ENCODE data around the gene COASY.
"Not testable (repeated sequence)": the region's sequence is repeated elsewhere in the genome, so short reads cannot be mapped to it uniquely, and the experiment has no call there.

Gene COASY

DNA sequence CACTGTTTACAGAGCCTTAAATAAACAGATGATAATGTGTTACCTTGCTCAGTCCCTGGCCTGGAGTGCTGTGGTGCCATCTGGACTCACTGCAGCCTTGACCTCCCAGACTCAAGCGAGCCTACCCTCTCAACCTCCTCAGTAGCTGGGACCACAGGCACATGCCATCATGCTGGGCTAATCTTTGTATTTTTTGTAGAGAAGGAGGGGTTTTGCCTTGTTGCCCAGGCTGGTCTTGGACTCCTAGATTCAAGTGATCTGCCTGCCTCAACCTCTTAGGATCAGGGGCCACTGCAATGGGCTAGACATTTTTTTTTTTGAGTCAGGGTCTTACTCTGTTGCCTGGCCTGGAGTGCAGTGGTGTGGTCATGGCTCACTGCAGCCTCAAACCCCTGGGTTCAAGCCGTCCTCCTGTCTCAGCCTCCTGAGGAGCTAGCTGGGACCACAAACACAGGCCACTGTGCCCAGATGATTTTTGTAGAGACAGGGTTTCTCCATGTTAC, 30.9 kb upstream of the COASY start:
- no peak overlapping the region for H3K4me3 ChIP-seq (ENCODE audit: insufficient read depth, low read depth, low read length)
- H3K27ac ChIP-seq (ENCODE audit: insufficient read depth, low read depth, low read length, poor library complexity, severe bottlenecking), result no peak overlapping the region
- peaks cover 28% of the 10 kb centered on the region for H3K27me3 ChIP-seq (ENCODE audit: control insufficient read depth, insufficient read depth, low read length, poor library complexity, severe bottlenecking)
- 82 to 88% methylated on average over 2 of the region's 2 CpGs for WGBS, 2 experiments
- H3K4me1 ChIP-seq (ENCODE audit: control insufficient read depth, insufficient read depth, low read length), result peaks cover 5% of the 10 kb centered on the region
- no peaks in the 10 kb centered on the region for H3K36me3 ChIP-seq (ENCODE audit: control insufficient read depth, insufficient read depth, low read length)
- H3K9me3 ChIP-seq (ENCODE audit: control insufficient read depth, low read length), result no peaks in the 10 kb centered on the region

DNA sequence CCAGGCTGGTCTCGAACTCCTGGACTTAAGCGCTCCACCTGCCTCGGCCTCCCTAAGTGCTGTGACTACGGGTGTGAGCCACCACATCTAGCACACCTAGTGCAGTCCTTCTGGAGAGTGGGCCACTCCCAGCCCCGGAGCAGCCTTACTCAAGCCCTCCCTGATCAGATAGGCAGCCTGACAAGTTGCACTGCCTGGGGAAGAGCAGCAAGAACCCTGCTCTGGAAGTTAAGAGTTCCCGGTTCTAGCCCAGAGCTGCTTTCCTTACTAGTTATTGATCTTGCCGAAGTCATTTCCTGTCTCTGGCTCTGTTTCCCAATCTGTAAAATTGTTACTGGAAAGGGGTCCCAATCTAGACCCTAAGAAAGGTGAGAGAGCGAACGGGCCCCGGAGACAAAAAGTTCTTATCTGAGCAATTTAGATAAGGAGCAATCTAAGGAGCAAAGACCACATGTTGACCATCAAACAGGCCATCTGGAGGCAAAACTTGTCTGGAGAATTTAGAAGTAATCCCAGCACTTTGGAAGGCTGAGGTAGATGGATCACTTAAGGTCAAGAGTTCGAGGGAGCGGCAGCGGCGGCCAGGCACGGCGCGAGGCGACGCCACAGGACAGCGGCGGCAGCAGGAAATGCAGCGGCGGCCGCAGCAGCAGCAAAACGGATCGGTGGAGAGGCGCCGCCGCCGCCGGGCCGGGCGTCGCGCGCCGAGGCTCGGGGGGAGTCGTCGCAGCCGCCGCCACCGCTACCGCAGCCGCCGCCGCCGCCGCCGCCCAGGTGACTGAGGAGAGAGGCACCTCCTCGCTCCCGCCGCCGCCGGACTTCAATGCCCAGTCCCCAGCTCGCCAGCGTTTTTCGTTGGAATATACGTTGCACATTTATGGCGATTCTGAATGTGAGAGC, 30.2 kb upstream of the COASY start:
- Histone ChIP-seq H3K27ac (ENCODE audit: insufficient read depth, low read depth, low read length, poor library complexity, severe bottlenecking) (no peak overlapping the region), H3K9me3 (ENCODE audit: control insufficient read depth, low read length) (no peaks in the 10 kb centered on the region), H3K27me3 (ENCODE audit: control insufficient read depth, insufficient read depth, low read length, poor library complexity, severe bottlenecking) (peaks cover 28% of the 10 kb centered on the region), H3K4me1 (ENCODE audit: control insufficient read depth, insufficient read depth, low read length) (peaks cover 6% of the 10 kb centered on the region), H3K36me3 (ENCODE audit: control insufficient read depth, insufficient read depth, low read length) (no peaks in the 10 kb centered on the region), H3K4me3 (ENCODE audit: insufficient read depth, low read depth, low read length) (peak overlapping the region; percentile 39)
- WGBS, 2 experiments, result 17% methylated on average over 60 of the region's 60 CpGs

DNA sequence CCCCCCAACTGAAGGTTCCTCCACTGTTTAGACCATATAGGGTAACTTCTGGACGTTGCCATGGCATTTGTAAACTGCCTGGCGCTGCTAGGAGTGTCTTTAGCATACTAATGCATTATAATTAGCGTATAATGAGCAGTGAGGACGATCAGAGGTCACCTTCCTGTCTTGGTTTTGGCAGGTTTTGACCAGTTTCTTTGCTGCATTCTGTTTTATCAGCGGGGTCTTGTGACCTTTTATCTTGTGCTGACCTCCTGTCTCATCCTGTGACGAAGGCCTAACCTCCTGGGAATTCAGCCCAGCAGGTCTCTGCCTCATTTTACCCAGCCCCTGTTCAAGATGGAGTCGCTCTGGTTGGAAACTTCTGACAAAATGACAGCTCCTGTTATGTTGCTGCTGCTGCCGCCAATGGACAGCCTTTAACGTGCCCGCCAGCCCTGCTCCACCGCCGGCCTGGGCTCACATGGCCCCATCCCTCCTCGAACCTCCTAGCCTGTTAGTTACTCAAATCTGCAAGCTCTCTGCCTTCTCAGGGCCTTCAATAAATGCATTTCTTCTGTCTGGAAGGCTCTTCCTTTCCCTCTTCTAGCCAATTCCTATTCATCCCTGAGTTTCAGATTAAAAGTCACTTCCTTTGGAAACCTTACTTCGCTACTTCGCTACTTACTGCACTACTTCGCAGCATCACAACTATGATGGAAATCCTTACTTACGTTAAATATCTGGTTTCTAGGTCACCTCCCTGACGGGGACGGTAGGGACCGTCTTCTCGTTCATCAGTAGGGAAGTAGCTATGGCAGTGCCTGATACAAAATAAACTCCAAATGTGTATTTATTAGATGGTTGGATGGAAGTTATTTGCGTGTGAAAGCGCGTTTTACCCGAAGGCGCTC, 26.5 kb upstream of the COASY start:
- Histone ChIP-seq H3K27me3 (ENCODE audit: control insufficient read depth, insufficient read depth, low read length, poor library complexity, severe bottlenecking) (peaks cover 28% of the 10 kb centered on the region), H3K36me3 (ENCODE audit: control insufficient read depth, insufficient read depth, low read length) (peaks cover 5% of the 10 kb centered on the region), H3K4me3 (ENCODE audit: insufficient read depth, low read depth, low read length) (peak overlapping the region; percentile 63), H3K4me1 (ENCODE audit: control insufficient read depth, insufficient read depth, low read length) (peaks cover 14% of the 10 kb centered on the region), H3K9me3 (ENCODE audit: control insufficient read depth, low read length) (no peaks in the 10 kb centered on the region), H3K27ac (ENCODE audit: insufficient read depth, low read depth, low read length, poor library complexity, severe bottlenecking) (no peak overlapping the region)
- 55 to 56% methylated on average over 26 of the region's 26 CpGs for WGBS, 2 experiments

DNA sequence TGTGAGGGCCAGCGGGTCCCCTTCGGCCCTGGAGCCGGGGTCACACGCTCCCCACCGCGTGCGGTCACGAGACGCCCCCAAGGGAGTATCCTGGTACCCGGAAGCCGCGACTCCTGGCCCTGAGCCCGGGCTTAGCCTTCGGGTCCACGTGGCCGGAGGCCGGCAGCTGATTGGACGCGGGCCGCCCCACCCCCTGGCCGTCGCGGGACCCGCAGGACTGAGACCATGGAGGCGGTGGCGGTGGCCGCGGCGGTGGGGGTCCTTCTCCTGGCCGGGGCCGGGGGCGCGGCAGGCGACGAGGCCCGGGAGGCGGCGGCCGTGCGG, 25.9 kb upstream of the COASY start, which contains the start of gene NAGLU:
TSS of gene NAGLU (plus strand) at position 194 of the 324 bp plus-strand sequence. CDS start at position 226, 32 bp downstream.
- 0 to 1% methylated on average over 40 of the region's 40 CpGs for WGBS, 2 experiments
- H3K4me1 ChIP-seq (ENCODE audit: control insufficient read depth, insufficient read depth, low read length), result peaks cover 14% of the 10 kb centered on the region
- peaks cover 25% of the 10 kb centered on the region for H3K27me3 ChIP-seq (ENCODE audit: control insufficient read depth, insufficient read depth, low read length, poor library complexity, severe bottlenecking)
- peak within 1 kb of the TSS; percentile 44 for H3K27ac ChIP-seq (ENCODE audit: insufficient read depth, low read depth, low read length, poor library complexity, severe bottlenecking)
- H3K9me3 ChIP-seq (ENCODE audit: control insufficient read depth, low read length), result no peaks in the 10 kb centered on the region
- H3K36me3 ChIP-seq (ENCODE audit: control insufficient read depth, insufficient read depth, low read length), result peaks cover 7% of the 10 kb centered on the region
- H3K4me3 ChIP-seq (ENCODE audit: insufficient read depth, low read depth, low read length), result peak within 1 kb of the TSS; percentile 63

- 1 to 2% methylated on average over 65 of the region's 65 CpGs for WGBS, 2 experiments
- H3K36me3 ChIP-seq (ENCODE audit: control insufficient read depth, insufficient read depth, low read length), result peaks cover 10% of the 10 kb centered on the region
- H3K9me3 ChIP-seq (ENCODE audit: control insufficient read depth, low read length), result no peaks in the 10 kb centered on the region
- peak overlapping the region; percentile 44 for H3K27ac ChIP-seq (ENCODE audit: insufficient read depth, low read depth, low read length, poor library complexity, severe bottlenecking)
- H3K4me1 ChIP-seq (ENCODE audit: control insufficient read depth, insufficient read depth, low read length), result peaks cover 14% of the 10 kb centered on the region
- H3K27me3 ChIP-seq (ENCODE audit: control insufficient read depth, insufficient read depth, low read length, poor library complexity, severe bottlenecking), result peaks cover 19% of the 10 kb centered on the region
- H3K4me3 ChIP-seq (ENCODE audit: insufficient read depth, low read depth, low read length), result peak overlapping the region; percentile 63
Observed at GRCh38 chr17:42536372-42537155, 25.4 kb upstream of the COASY start.

DNA sequence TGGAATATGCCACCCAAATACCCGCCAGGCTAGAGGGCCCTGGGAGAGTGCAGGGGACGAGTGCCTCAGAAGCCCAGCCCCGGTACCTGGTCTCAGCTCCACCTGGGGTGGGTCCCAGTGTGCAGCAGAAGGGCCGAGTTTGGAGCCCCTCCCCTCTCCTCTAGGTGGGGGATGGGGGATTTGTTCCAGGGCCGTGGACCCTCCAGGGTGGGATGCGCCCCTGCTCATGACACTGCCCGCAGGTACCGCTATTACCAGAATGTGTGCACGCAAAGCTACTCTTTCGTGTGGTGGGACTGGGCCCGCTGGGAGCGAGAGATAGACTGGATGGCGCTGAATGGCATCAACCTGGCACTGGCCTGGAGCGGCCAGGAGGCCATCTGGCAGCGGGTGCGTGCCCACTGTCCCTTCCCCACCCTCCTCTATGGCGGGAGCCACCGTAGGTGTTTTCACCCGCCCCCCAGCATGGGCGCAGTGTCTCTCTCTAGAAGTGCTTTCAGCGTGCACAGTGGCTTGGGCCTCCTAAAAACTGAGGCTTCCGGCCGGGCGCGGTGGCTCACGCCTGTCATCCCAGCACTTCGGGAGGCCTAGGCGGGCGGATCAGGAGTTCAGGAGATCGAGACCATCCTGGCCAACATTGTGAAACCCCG, 24.7 kb upstream of the COASY start:
- 86 to 87% methylated on average over 31 of the region's 31 CpGs for WGBS, 2 experiments
- Histone ChIP-seq H3K4me3 (ENCODE audit: insufficient read depth, low read depth, low read length) (peak overlapping the region; percentile 63), H3K9me3 (ENCODE audit: control insufficient read depth, low read length) (no peaks in the 10 kb centered on the region), H3K27ac (ENCODE audit: insufficient read depth, low read depth, low read length, poor library complexity, severe bottlenecking) (no peak overlapping the region), H3K27me3 (ENCODE audit: control insufficient read depth, insufficient read depth, low read length, poor library complexity, severe bottlenecking) (peaks cover 12% of the 10 kb centered on the region), H3K36me3 (ENCODE audit: control insufficient read depth, insufficient read depth, low read length) (peaks cover 10% of the 10 kb centered on the region), H3K4me1 (ENCODE audit: control insufficient read depth, insufficient read depth, low read length) (peaks cover 14% of the 10 kb centered on the region)

GRCh38 chr17:42537826-42538451, 24.0 kb upstream of the COASY start:
- Histone ChIP-seq H3K27ac (ENCODE audit: insufficient read depth, low read depth, low read length, poor library complexity, severe bottlenecking) (no peak overlapping the region), H3K4me1 (ENCODE audit: control insufficient read depth, insufficient read depth, low read length) (peaks cover 14% of the 10 kb centered on the region), H3K27me3 (ENCODE audit: control insufficient read depth, insufficient read depth, low read length, poor library complexity, severe bottlenecking) (peaks cover 6% of the 10 kb centered on the region), H3K9me3 (ENCODE audit: control insufficient read depth, low read length) (no peaks in the 10 kb centered on the region), H3K36me3 (ENCODE audit: control insufficient read depth, insufficient read depth, low read length) (peaks cover 10% of the 10 kb centered on the region), H3K4me3 (ENCODE audit: insufficient read depth, low read depth, low read length) (no peak overlapping the region)
- 93 to 96% methylated on average over 5 of the region's 5 CpGs for whole genome bisulfite sequencing, 2 experiments

DNA sequence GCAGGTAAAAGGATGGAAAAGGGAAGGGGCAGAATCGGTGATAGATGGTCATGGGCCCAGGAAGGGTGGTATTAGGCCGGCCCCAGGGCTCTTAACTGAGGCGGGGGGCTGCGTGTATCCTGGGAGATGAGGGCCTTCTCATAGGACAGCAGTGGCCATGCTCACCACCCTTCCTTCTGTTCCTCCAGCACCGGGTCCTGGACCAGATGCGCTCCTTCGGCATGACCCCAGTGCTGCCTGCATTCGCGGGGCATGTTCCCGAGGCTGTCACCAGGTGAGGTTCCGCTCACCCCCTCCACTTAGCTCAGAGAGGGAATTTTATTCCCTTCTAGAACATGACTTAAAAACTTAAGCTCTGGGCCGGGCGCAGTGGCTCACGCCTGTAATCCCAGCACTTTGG, 23.5 kb upstream of the COASY start:
- Histone ChIP-seq H3K9me3 (ENCODE audit: control insufficient read depth, low read length) (no peaks in the 10 kb centered on the region), H3K27ac (ENCODE audit: insufficient read depth, low read depth, low read length, poor library complexity, severe bottlenecking) (no peak overlapping the region), H3K36me3 (ENCODE audit: control insufficient read depth, insufficient read depth, low read length) (peaks cover 14% of the 10 kb centered on the region), H3K4me1 (ENCODE audit: control insufficient read depth, insufficient read depth, low read length) (peaks cover 14% of the 10 kb centered on the region), H3K4me3 (ENCODE audit: insufficient read depth, low read depth, low read length) (no peak overlapping the region), H3K27me3 (ENCODE audit: control insufficient read depth, insufficient read depth, low read length, poor library complexity, severe bottlenecking) (peaks cover 2% of the 10 kb centered on the region)
- 86 to 96% methylated on average over 14 of the region's 14 CpGs for WGBS, 2 experiments

DNA sequence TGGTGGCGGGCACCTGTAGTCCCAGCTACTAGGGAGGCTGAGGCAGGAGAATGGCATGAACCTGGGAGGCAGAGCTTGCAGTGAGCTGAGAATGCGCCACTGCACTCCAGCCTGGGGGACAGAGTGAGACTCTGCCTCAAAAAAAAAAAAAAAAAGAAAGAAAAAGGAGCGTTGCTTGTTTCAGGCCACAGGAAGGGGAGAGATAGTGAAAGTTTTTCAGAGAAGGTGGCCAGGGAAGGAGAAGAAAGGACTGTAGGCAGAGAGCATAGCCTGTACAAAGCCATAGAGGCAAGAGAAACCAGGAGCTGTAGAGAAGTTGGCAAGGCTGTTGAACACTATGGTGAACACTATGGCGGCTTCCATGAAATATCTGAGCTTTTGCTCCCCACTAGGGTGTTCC, 21.4 kb upstream of the COASY start:
- Histone ChIP-seq H3K4me1 (ENCODE audit: control insufficient read depth, insufficient read depth, low read length) (peaks cover 10% of the 10 kb centered on the region), H3K36me3 (ENCODE audit: control insufficient read depth, insufficient read depth, low read length) (peaks cover 14% of the 10 kb centered on the region)
- not testable (repeated sequence) for H3K4me3 ChIP-seq (ENCODE audit: insufficient read depth, low read depth, low read length); H3K27me3 ChIP-seq (ENCODE audit: control insufficient read depth, insufficient read depth, low read length, poor library complexity, severe bottlenecking); H3K27ac ChIP-seq (ENCODE audit: insufficient read depth, low read depth, low read length, poor library complexity, severe bottlenecking); H3K9me3 ChIP-seq (ENCODE audit: control insufficient read depth, low read length)
- 92 to 95% methylated on average over 4 of the region's 4 CpGs for WGBS, 2 experiments
